Hepatocyte (in vitro differentiated cells): ENCODE measurements around the gene AQP1.

Experiments used
- CTCF ChIP-seq: fragments of 200-600 bp; sonication (generic); IDR thresholded peaks from 2 replicates; pipeline ENCODE4 v1.5.1; 2016; ENCODE audit warnings: antibody characterized with exemption, mild to moderate bottlenecking; ENCODE audit not compliant: poor library complexity
- EZH2 ChIP-seq: fragments of 200-600 bp; sonication (generic); IDR thresholded peaks from 2 replicates; pipeline ENCODE4 v1.6.1; 2016; ENCODE audit warnings: antibody characterized with exemption, mild to moderate bottlenecking, borderline replicate concordance
- EZH2phosphoT487 ChIP-seq: fragments of 200-600 bp; sonication (generic); IDR thresholded peaks from one replicate; pipeline ENCODE4 v1.6.1; 2018; ENCODE audit warnings: antibody characterized with exemption, mild to moderate bottlenecking, low read depth, moderate library complexity; ENCODE audit not compliant: unreplicated experiment, severe bottlenecking

- no peak for TF ChIP-seq EZH2phosphoT487
- TF ChIP-seq CTCF, result no peak
- no peak for TF ChIP-seq EZH2
Observed at GRCh38 chr7:30912731-30912985, 1.0 kb downstream of the AQP1 start.
